HepG2 (cell line): ENCODE results near the gene CYB5D1.

ENCODE experiments used
- EZH2 ChIP-seq: conservative IDR thresholded peaks from 2 replicates; pipeline ENCODE4 v1.6.1; 2012; ENCODE audit warnings: mild to moderate bottlenecking, low read depth, low read length, moderate library complexity
- GLI4 ChIP-seq: sonication (generic); formaldehyde crosslinking; IDR thresholded peaks from 2 replicates; pipeline ENCODE4 v1.5.1; 2020; ENCODE audit warnings: missing genetic modification reagents, mild to moderate bottlenecking, moderate library complexity, borderline replicate concordance
- NFYB ChIP-seq: sonication (generic); formaldehyde crosslinking; IDR thresholded peaks from 2 replicates; pipeline ENCODE4 v1.4.0; 2020; ENCODE audit warnings: missing genetic modification reagents
- POLR2A ChIP-seq, 2 experiments: IDR thresholded peaks; 2 replicates each; pipeline ENCODE4 v1.6.1; 2011; ENCODE audit warnings: low read depth in 2 of 2, low read length in 2 of 2, mild to moderate bottlenecking in 1 of 2, moderate library complexity in 1 of 2; ENCODE audit not compliant: insufficient read depth in 1 of 2
- SIN3A ChIP-seq: IDR thresholded peaks from 2 replicates; pipeline ENCODE4 v1.6.1; 2011; ENCODE audit warnings: low read depth, mild to moderate bottlenecking, control low read depth, low read length, borderline replicate concordance
- TCF7 ChIP-seq: sonication (generic); IDR thresholded peaks from 2 replicates; pipeline ENCODE4 v1.6.1; 2016; ENCODE audit warnings: antibody characterized with exemption, low read depth
- ZNF431 ChIP-seq: sonication (generic); formaldehyde crosslinking; IDR thresholded peaks from 2 replicates; pipeline ENCODE4 v1.9.0; 2022; ENCODE audit warnings: missing genetic modification reagents, low read depth, mild to moderate bottlenecking, borderline replicate concordance
- ZNF543 ChIP-seq: sonication (generic); formaldehyde crosslinking; IDR thresholded peaks from 2 replicates; pipeline ENCODE4 v1.4.0; 2020; ENCODE audit warnings: mild to moderate bottlenecking, missing genetic modification reagents
- ZNF607 ChIP-seq: sonication (generic); formaldehyde crosslinking; IDR thresholded peaks from 2 replicates; pipeline ENCODE4 v1.5.1; 2020; ENCODE audit warnings: missing genetic modification reagents, mild to moderate bottlenecking, borderline replicate concordance
- ZNF776 ChIP-seq: sonication (generic); formaldehyde crosslinking; IDR thresholded peaks from 2 replicates; pipeline ENCODE4 v1.4.0; 2020; ENCODE audit warnings: mild to moderate bottlenecking, missing genetic modification reagents

- TF ChIP-seq SIN3A (no peak), ZNF776 (no peak), ZNF431 (no peak), GLI4 (CRISPR knock-in tag) (no peak), TCF7 (no peak), ZNF607 (no peak), EZH2 (no peak), ZNF543 (CRISPR knock-in tag) (no peak), NFYB (CRISPR knock-in tag) (no peak), POLR2A (IDR thresholded peaks at IDR 0.05; ENCODE audit: insufficient read depth in 1 of 2, low read depth in 2 of 2, low read length in 2 of 2) (no peak)
Observed at GRCh38 chr17:7881276-7882054, 23.7 kb downstream of the CYB5D1 start.
